Measurements from ENCODE around the gene DPH1.

The DPH1 gene

GRCh38 chr17:2062571-2063183 lies 32.7 kb downstream of the DPH1 start:
- no peak for DNase-seq

DNA sequence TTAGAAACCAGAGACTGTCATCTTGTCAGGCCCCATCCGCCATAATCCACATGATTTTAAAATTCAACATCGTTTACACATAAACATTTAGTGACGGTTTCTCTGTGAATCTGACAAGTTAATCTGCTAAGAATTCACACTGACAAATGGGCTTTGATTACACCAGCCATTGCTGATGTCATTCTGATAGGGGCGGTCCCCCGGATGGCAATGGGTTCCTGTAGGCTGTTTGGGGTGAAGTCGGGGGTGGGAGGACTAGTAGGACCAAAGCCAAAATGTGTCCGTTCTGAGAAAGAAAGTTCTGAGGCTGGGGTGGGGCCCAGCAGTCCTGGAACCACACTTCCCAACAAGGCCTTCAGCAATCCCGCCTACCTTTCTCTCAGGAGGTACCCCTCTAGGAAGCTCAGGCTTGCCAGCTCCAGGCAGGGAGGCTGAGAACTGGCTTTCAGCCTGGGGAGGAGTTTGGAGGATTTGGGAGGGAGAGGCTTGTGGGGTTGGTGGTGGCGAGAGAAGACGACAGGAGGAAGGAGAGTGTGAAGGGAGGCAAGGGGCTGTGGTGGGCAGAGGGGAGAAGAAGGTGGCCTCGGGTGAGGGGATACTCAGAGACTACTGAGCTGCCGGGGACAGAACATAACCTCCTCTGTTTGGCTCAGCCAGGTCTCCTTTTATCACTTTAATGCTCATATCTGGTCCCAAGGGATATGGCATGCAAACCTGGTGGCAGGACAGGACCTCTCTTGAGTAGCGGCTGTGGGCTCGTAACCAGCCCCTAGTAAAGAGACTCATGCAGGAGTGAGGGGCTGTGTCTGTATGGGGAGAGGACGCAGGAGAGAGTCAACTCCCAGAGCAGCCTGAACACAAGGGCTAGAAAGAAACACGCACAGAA lies 33.6 kb downstream of the DPH1 start:
- no peak for DNase-seq

DNA sequence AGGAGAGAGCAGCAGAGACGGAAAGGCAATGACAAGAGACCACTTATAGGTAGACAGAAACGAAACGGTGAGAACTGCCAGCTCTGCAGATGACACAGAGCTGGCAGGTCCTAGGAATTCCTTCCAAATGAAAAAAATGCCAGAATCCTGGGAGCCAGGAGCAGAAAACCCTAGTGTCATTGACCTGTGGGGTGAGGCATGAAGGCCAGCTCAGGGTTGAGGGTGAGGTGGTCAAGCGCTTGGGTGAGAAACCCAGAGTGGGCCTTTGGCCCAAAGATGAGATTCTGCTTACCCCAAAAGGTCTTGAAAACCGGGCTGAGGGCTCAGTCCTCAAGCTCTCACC lies 34.2 kb downstream of the DPH1 start:
- no peak for DNase-seq

DNA sequence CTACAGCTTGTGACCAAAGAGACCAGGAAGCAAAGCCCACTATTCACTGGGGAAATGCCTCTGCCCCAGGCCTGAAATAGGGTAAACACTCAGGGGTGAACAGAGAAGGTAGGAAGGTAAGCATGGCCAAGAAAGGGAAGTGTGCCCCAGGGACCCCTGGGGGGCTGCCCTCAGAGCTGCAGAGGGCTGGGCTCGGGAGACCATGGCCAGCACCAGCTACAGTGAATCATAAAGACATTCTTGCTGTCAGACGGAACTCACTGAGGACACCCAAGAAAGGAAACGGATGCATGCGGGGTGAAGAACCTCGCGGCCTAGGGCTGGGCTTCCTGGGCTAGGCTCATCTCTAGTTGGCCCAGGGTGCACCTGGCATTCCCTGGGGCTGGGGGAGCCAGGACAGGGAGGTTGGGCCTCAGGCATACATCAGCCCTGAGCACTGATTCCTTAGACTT lies 34.6 kb downstream of the DPH1 start:
- no peak for DNase-seq

GRCh38 chr17:2064980-2065785 lies 35.2 kb downstream of the DPH1 start:
- DNase-seq, result no peak

DNA sequence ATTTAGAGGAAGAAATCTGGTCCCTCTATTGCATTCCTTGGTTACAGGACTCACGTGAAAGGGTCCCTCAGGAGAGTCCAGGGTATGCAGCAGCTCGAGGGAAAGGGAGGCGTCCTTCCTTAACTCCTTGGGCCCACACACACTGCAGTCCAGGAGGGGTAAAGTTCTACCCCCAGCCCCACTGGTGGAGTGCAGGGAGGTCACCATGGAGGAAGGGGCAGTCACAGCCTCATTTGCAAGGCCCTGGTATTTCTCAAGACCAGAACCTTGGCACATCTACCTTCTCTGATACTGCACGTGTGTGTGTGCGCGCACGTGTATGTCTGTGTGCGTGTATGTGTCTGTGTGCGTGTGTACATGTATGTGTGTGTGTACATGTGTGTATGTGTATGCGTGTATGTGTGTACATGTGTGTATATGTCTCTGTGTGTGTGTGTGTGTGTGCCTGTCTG lies 36.0 kb downstream of the DPH1 start:
- DNase-seq, result no peak

GRCh38 chr17:2067048-2067561 lies 37.2 kb downstream of the DPH1 start:
- no peak for DNase-seq

DNA sequence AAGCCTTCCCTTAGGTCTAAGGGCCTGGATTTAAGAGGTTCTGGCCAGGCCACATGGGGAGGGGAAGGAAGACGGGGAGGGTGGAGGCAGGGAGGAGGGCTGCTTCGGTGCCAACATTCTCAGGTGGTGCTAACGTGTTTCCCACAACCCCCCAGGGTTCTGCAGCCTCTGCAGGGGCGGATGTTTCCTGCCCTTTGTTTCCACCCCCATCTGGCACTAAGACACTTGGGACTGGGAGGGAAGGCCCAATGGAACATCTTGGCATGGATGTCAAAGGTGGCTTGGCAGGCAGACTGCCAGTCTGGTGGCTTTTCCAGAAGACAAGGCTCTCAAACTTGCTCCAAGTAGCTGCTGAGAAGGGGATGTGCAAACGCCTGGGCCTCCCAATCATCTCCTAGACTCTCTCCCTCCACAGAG lies 37.7 kb downstream of the DPH1 start:
- DNase-seq, result no peak

DNA sequence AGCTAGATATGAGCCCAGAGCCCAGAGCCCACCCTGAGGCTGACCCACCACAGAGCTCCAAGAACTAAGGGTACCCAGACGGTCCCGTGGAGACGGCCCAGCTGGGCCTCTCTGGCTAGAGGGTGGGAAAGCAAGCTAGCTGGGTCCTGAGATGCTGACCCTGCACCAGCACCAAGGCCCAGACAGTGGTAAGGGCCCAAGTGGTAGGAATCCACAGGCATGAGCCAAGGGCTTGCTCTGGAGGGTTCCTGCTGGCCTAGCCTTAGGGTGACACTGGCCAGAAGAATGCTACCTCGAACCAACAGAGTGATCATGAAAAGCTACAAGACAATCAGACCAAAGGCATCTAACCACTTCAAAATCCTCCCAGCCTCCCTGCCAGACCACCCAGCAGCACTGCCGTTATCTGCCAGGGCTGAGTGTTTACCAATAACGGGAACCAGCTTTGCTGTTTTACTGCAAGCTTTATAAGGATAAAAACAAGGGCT lies 38.1 kb downstream of the DPH1 start:
- DNase-seq, result no peak

- peak; percentile 58 to 62 for DNase-seq
These were observed 38.6 kb downstream of the DPH1 start for GRCh38 chr17:2068519-2069051.

GRCh38 chr17:2070241-2071023 lies 40.5 kb downstream of the DPH1 start:
- DNase-seq, result no peak

GRCh38 chr17:2071024-2071385 lies 41.1 kb downstream of the DPH1 start:
- no peak for DNase-seq

GRCh38 chr17:2071455-2072281 lies 41.7 kb downstream of the DPH1 start:
- no peak for DNase-seq

- DNase-seq, result no peak
These were observed 45.0 kb downstream of the DPH1 start for GRCh38 chr17:2074919-2075318.

DNA sequence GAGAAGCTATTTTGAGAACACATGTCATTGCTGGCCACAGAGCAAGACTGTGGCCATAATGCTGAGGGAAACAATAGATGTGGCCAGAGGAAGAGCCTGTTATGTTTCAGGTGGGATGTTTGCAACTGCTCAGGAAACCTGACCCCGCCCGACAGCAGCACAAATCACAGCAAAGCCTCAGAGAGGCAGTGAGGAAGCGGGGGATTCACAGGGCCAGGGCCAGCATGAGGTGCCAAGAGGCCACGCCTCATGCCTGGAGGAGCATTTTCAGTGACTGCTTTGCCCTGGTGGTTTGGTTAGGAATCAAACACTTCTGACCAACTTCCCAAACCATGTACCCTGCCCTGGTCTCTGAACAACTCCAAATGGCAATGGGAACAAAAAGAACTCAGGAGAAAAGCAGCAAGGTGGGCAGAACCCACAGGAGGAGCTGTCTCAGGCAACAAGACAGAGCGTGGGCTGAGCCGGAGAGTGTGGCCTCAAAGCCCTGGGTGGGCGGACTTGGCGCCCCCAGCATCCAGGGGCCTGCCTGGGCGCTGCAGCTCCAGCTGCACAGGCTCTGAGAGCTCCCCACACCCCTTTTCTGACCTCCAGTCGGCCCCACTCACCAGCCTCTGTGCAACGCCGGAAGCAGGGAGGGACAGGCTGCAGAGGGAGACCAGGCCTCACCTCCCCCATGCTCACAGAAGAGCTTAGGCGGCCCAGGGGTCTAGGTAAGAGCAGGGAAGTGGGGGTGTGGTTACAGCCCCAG lies 45.6 kb downstream of the DPH1 start:
- no peak for DNase-seq

DNA sequence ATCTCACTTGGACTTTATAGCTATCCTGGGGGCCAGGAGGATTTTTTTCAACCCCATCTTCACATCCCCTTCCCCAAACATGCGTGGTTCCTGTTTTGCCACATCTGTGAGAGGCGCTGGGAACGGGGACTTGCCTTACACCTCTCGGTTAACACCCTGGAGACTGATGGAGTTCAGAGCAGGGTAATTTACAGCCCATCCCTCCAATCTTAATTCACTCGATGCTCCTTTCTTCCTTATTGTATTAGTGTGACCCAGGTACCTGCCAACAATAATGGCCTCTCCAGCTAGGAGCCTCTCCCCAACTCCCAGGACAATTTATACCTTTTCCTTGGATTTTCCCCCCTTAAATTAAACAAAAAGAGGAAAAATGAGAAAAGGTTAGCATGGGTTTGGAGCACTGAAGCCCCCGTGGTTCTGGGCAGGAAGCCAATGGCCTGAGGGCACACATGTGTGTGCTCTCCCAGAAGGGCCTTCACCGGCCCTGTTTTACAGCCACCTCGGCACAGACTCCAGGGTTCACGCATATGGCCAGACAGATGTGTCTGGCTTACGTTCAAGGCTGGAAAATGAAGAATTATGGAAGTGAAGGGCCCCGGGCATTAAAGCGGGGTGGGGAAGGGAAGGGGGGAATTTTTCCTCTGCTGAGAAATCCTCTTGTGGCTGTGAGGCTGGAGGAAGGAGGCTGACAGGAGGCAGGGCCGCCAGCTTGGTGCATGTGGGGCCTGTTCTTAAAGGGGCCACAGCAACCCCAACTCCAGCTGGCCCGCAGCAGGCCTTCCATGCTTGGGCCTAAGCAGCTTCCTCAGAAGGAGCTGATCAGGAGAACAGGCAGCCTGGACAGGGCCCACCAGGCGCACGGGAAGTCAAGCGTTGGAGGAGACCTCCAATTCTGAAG lies 46.4 kb downstream of the DPH1 start:
- DNase-seq, result no peak

DNA sequence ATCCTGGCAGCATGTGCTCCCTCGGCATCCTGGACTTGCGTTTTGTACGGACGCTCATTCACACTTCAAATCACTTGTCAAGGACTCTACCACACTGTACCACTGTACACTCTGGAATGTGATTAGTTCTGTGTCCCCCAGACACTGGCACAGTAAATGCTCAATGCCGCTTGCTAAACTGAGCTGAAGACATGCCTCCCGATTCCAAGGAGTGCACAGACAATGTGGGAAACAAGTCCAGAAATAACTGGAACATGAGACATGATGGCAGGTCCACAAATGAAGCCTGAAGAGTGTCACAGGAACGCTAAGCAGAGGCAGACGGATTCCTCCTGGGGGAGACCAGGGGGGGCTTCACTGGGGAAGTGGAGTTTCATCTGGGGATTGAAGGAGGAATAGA lies 47.1 kb downstream of the DPH1 start:
- no peak for DNase-seq

DNA sequence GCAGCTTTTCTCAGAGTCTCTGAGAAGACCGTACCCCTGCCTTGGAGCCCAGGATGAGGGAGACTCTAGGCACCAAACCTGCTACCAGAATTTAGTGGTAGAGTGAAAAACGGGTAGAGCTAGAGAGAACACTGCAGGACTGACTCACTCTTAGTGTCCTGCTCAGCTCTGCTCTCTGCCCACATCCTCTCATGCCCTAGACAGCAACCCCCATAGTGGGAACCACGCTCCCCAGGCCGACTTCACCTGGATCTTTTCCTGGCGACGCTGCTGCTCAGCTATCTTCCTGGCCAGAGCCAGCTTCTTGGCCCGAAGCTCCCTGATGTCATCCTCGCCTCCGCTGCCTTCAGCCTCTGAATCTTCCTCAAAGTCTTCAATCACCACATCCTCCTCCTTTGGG lies 51.6 kb downstream of the DPH1 start:
- DNase-seq, result no peak

Measured in cerebellar nuclear complex (tissue), 1 donor.